BJ (cell line): Measurements from ENCODE around the gene HTRA3. TPM values are rescaled to one million over a fixed set of nuclear protein-coding genes. Genes with fewer than 3 reads are reported as not detected.
"Not testable (repeated sequence)": the region's sequence is repeated elsewhere in the genome, so short reads cannot be mapped to it uniquely, and the experiment has no call there.

Experiments used
- CTCF ChIA-PET: fragments of 350-600 bp; formaldehyde crosslinking; extraction: SDS; loops from one replicate; lab custom pipeline; 2021; ENCODE audit warnings: antibody characterized with exemption, inconsistent platforms; lab: Yijun Ruan, JAX
- POLR2A ChIA-PET: fragments of 300-600 bp; sonication (Branson Sonifier 250); formaldehyde crosslinking; extraction: SDS; loops from one replicate; lab custom pipeline; 2021; ENCODE audit warnings: antibody characterized with exemption; lab: Charles Lee
- DNase-seq: peaks from one replicate; pipeline ENCODE4 v3.0.0-alpha.2; 2011; ENCODE audit warnings: low read depth
- H3K27me3 ChIP-seq: 2 replicates; pipeline ENCODE4 v1.6.0; 2011; ENCODE audit warnings: low read length; ENCODE audit not compliant: control insufficient read depth, insufficient read depth
- H3K36me3 ChIP-seq: 2 replicates; pipeline ENCODE4 v1.5.1; 2011; ENCODE audit warnings: low read length; ENCODE audit not compliant: control insufficient read depth, insufficient read depth
- H3K4me3 ChIP-seq: 2 replicates; pipeline ENCODE4 v1.5.1; 2011; ENCODE audit warnings: low read depth, mild to moderate bottlenecking, control low read depth, low read length
- polyA plus RNA-seq: library from polyadenylated mRNA; depleted of rRNA; stranded (reverse); fragments of >200 nt; gene quantifications from 2 replicates; pipeline ENCODE4 v1.2.3, GENCODE V29; 2011
- TF ChIP-seq, protein P1 (sequence below): IDR thresholded peaks from 2 replicates; pipeline ENCODE4 v1.5.1; 2011; ENCODE audit warnings: low read depth, mild to moderate bottlenecking, control low read depth, inconsistent platforms, low read length, moderate library complexity; ENCODE audit not compliant: insufficient read depth

The HTRA3 gene
- polyA plus RNA-seq, 1 experiment = 5.7 TPM

DNA sequence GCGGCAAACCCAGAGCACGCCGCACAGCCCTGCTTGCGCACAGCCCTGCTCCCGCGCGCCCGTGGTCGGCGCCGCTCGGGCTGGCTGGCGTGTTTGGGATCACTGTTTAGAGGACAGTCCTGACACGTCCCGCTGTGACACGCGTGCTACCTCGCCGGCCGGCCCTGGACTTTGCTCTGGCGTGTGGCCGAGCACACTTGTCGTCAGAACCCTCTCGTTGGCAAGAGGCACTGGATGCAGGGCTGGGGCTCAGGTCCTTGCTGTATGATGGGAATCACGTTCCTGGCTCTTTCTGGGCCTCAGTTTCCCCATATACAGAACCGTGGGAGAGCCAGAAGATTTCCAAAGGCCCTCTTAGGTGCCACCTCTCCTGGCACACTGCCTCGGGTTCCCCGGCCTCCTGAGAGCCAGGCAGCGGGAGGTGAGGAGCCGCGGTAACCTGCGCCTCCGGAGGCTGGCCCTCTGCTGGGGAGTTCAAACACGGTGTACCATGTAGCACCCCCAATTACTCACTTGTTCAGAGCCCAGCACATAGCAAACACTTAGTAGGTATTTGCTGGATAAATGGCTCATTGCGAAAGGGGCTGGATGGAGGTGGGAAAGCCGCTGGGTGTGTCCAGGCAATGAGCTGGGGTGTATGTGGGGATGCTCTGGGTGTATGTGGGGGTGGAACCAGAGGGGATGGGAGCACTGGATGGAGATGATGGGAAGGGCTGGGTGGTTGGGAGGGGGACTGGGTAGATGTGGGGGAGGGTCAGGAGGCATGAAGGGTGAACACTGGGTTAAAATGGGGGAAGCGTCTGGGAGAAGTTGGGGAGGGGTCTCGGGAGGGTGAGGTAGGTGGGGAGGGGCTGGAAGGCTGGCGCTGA is 76.6 kb downstream of the HTRA3 start:
- ChIA-PET CTCF (no interaction called here), POLR2A (no interaction called here)
- peaks cover 3% of the 10 kb centered on the region; the same call in 1 of the 2 replicates for H3K27me3 ChIP-seq
- DNase-seq = no peak
- H3K36me3 ChIP-seq = no peaks in the 10 kb centered on the region; the same call in 1 of the 2 replicates
- no peak overlapping the region for H3K4me3 ChIP-seq
- TF ChIP-seq, protein P1, sequence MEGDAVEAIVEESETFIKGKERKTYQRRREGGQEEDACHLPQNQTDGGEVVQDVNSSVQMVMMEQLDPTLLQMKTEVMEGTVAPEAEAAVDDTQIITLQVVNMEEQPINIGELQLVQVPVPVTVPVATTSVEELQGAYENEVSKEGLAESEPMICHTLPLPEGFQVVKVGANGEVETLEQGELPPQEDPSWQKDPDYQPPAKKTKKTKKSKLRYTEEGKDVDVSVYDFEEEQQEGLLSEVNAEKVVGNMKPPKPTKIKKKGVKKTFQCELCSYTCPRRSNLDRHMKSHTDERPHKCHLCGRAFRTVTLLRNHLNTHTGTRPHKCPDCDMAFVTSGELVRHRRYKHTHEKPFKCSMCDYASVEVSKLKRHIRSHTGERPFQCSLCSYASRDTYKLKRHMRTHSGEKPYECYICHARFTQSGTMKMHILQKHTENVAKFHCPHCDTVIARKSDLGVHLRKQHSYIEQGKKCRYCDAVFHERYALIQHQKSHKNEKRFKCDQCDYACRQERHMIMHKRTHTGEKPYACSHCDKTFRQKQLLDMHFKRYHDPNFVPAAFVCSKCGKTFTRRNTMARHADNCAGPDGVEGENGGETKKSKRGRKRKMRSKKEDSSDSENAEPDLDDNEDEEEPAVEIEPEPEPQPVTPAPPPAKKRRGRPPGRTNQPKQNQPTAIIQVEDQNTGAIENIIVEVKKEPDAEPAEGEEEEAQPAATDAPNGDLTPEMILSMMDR = no peak

DNA sequence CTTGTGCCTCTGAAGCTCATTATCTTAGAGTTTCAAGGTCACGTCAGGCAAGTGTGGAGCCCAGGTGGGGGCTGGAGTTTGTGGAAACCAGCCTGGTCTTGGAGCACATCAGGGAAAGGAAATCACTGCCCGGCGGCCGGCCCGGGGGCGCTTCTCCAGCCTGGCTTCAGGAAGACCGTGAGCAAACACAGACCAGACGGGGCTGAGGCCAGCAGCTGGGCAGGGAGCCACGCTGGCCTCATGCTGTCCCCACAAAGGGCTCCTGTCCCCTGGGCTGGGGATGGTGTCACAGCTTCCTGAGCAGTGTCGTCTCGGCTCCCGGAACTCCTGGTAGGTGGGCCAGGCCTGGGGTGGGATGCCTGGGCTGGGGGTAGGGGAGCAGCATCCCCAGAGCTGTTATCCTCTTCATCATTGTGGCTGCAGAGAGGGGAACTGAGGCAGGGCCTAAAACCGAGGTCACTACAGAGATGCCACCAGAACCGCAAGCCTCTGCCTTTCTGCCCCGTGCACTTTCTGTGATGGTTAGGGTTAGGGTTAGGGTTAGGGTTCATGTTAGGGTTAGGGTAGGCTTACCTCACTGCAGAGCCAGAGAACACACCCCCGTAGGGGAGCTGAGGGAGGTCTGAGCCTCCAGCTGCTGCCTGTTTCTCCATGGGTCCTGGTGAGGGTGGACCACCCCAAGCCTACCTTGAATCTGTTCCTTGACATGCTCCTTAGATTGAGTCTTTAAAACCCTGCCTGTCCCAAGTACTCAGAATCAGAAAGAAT is 77.5 kb downstream of the HTRA3 start:
- ChIA-PET CTCF (interaction anchor here (0.6 kb wide), 1 partner anchor 16 kb away, joined by 4 read pairs; no protein-coding TSS in a partner anchor), POLR2A (no interaction called here)
- Histone ChIP-seq H3K27me3 (peaks cover 3% of the 10 kb centered on the region; the same call in 1 of the 2 replicates), H3K36me3 (no peaks in the 10 kb centered on the region; the same call in 1 of the 2 replicates), H3K4me3 (no peak overlapping the region)
- no peak for DNase-seq
- TF ChIP-seq, protein P1 = no peak

DNA sequence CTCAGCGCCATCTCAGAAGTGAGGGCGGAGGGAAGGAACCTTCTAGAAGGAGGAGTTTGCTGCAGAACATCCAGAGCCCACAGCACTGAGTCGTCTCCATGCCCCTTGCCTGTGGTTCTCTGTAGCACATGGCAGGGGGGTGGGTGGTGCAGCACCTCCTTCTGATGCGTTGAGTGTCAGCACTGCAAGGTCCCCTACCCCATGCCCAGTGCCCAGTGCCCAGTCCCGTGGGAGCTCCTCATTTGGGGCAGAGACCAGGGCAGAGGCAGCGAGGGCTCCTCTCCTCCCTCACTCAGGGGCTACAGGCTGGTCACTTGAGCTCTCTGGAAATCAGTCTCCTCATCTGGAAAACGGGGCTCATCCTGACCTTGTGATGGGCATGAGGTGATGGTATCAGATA is 78.1 kb downstream of the HTRA3 start:
- CTCF ChIA-PET = interaction anchor here (0.6 kb wide), 1 partner anchor 17 kb away, joined by 4 read pairs; no protein-coding TSS in a partner anchor
- Histone ChIP-seq H3K4me3 (no peak overlapping the region), H3K36me3 (no peaks in the 10 kb centered on the region; the same call in 1 of the 2 replicates), H3K27me3 (peaks cover 8% of the 10 kb centered on the region)
- DNase-seq = no peak
- TF ChIP-seq, protein P1 = no peak
- POLR2A ChIA-PET = no interaction called here

- TF ChIP-seq, protein P1 = no peak
- DNase-seq = no peak
- ChIA-PET POLR2A (no interaction called here), CTCF (no interaction called here)
- Histone ChIP-seq H3K36me3 (no peaks in the 10 kb centered on the region; the same call in 1 of the 2 replicates), H3K4me3 (no peak overlapping the region), H3K27me3 (peaks cover 11% of the 10 kb centered on the region)
Measured at GRCh38 chr4:8348071-8348470, 78.5 kb downstream of the HTRA3 start.

- H3K4me3 ChIP-seq, H3K36me3 ChIP-seq, POLR2A ChIA-PET, DNase-seq: not testable (repeated sequence)
- CTCF ChIA-PET = interaction anchor here (1.5 kb wide), 1 partner anchor 11 kb away, joined by 4 read pairs; no protein-coding TSS in a partner anchor
- peaks cover 14% of the 10 kb centered on the region for H3K27me3 ChIP-seq
Measured at GRCh38 chr4:8349236-8349635, 79.7 kb downstream of the HTRA3 start.
